Measurements from ENCODE around the gene P2RY2. TPM values are rescaled to one million over a fixed set of nuclear protein-coding genes. Genes with fewer than 3 reads are reported as not detected.

The P2RY2 gene
- total RNA-seq, 2 donors from 2014 or later = 2.0 to 2.1 TPM

- TF ChIP-seq POLR2A (IDR thresholded peaks at IDR 0.05) = no peak
- no peak for TF ChIP-seq CTCF (IDR thresholded peaks at IDR 0.05)
- DNase-seq (no peak), ATAC-seq (no peak)
- Histone ChIP-seq H3K9me3 (no peaks in the 10 kb centered on the region), H3K27ac (peak overlapping the region in 1 of 4 donors; percentile 49), H3K27me3 (no peaks in the 10 kb centered on the region), H3K4me1 (peaks cover 44% of the 10 kb centered on the region), H3K4me3 (no peak overlapping the region), H3K36me3 (replicated peaks in 1 of 2; ENCODE audit: insufficient read depth in 1 of 2, low read depth in 2 of 2) (no peaks in the 10 kb centered on the region)
- 86 to 98% methylated on average over 4 of the region's 4 CpGs for WGBS, 2 donors
- intact Hi-C loops (cut with DNase I) = loop anchor here (10.0 kb wide), 1 partner anchor 248 kb away; no protein-coding TSS in a partner anchor
These were observed 45.0 kb upstream of the P2RY2 start for GRCh38 chr11:73172992-73173656.

- Histone ChIP-seq H3K4me1 (peaks cover 46% of the 10 kb centered on the region), H3K4me3 (no peak overlapping the region), H3K27ac (peak overlapping the region in 1 of 4 donors; percentile 49), H3K9me3 (no peaks in the 10 kb centered on the region), H3K27me3 (no peaks in the 10 kb centered on the region), H3K36me3 (replicated peaks in 1 of 2; ENCODE audit: insufficient read depth in 1 of 2, low read depth in 2 of 2) (no peaks in the 10 kb centered on the region)
- WGBS, 2 donors = 44 to 57% methylated on average over 7 to 10 of the region's 11 CpGs
- peak; percentile 42 to 78 (median 59) for DNase-seq
- no peak for TF ChIP-seq POLR2A (IDR thresholded peaks at IDR 0.05)
- peak in 1 of 7 experiments; percentile 12 for TF ChIP-seq CTCF (IDR thresholded peaks at IDR 0.05)
- intact Hi-C loops (cut with DNase I) = loop anchor here (10.0 kb wide), 1 partner anchor 249 kb away; no protein-coding TSS in a partner anchor
- ATAC-seq = peak; percentile 31
These were observed 44.2 kb upstream of the P2RY2 start for GRCh38 chr11:73173755-73174494.

GRCh38 chr11:73174495-73174791 is 43.6 kb upstream of the P2RY2 start:
- intact Hi-C loops (cut with DNase I) = loop anchor here (10.0 kb wide), 1 partner anchor 250 kb away; no protein-coding TSS in a partner anchor

GRCh38 chr11:73175551-73176144 is 42.4 kb upstream of the P2RY2 start:
- intact Hi-C loops (cut with DNase I) = loop anchor here (5.0 to 10.0 kb wide), 2 partner anchors 251 to 343 kb away; no protein-coding TSS in a partner anchor
- H3K27ac ChIP-seq = peak overlapping the region in 3 of 4 donors; percentile 29 to 75 (median 70)
- no peaks in the 10 kb centered on the region for H3K36me3 ChIP-seq (replicated peaks in 1 of 2; ENCODE audit: insufficient read depth in 1 of 2, low read depth in 2 of 2)
- TF ChIP-seq CTCF (IDR thresholded peaks at IDR 0.05) (no peak), POLR2A (IDR thresholded peaks at IDR 0.05) (no peak)
- ATAC-seq (peak; percentile 69), DNase-seq (peak in 3 of 4 donors; percentile 49 to 66 (median 53))
- no peaks in the 10 kb centered on the region for H3K27me3 ChIP-seq
- peaks cover 46% of the 10 kb centered on the region for H3K4me1 ChIP-seq
- no peak overlapping the region for H3K4me3 ChIP-seq
- WGBS, 2 donors = 44 to 56% methylated on average over 5 of the region's 5 CpGs
- H3K9me3 ChIP-seq = no peaks in the 10 kb centered on the region

More at GRCh38 chr11:73174495-73174791, 43.6 kb upstream of the P2RY2 start:
- WGBS, 2 donors = 91 to 94% methylated on average over 3 of the region's 3 CpGs
- no peak for ATAC-seq
- Histone ChIP-seq H3K4me3 (no peak overlapping the region), H3K27ac (peak overlapping the region in 1 of 4 donors; percentile 49), H3K4me1 (peaks cover 46% of the 10 kb centered on the region), H3K27me3 (no peaks in the 10 kb centered on the region), H3K9me3 (no peaks in the 10 kb centered on the region), H3K36me3 (replicated peaks in 1 of 2; ENCODE audit: insufficient read depth in 1 of 2, low read depth in 2 of 2) (no peaks in the 10 kb centered on the region)
- no peak for DNase-seq
- TF ChIP-seq POLR2A (IDR thresholded peaks at IDR 0.05) (no peak), CTCF (IDR thresholded peaks at IDR 0.05) (no peak)
